Measurements from ENCODE around the gene PARD3. TPM values are rescaled to one million over a fixed set of nuclear protein-coding genes. Genes with fewer than 3 reads are reported as not detected.

Gene PARD3
- total and polyA plus RNA-seq, 2 donors (not counting 3 experiments of a cell fraction or from before 2014, with no cell fraction given): 7.3 to 24.1 TPM

DNA sequence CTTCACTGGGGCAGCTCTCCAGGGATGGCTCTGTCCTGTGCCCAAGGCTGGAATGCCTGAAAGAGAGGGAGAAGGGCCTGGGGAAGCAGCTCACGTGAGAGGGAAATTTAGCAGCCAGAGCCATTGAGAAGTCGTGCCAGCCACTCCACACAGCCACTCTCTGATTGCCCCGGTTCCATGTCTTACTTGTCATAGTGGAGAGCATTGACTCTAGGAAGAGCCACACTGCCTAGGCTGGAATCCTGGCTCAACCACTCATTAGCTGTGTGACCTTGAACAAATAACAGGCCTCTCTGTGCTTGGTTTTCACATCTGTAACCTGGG is 728.0 kb downstream of the PARD3 start:
- intact Hi-C loops (cut with micrococcal nuclease): no loop called here

GRCh38 chr10:34083567-34083966 is 731.5 kb downstream of the PARD3 start:
- H3K27me3 ChIP-seq (ENCODE audit: control insufficient read depth in 2 of 2, insufficient read depth in 2 of 2, low read length in 2 of 2): peaks cover 0 to 4% of the 10 kb centered on the region in 2 experiments
- no peak overlapping the region for H2AFZ ChIP-seq (ENCODE audit: low read depth, low read length)
- no peak overlapping the region for H3K27ac ChIP-seq (ENCODE audit: insufficient read depth, low read depth, low read length)
- H3K36me3 ChIP-seq (ENCODE audit: control insufficient read depth in 2 of 2, extremely low read depth in 1 of 2, insufficient read depth in 2 of 2, low read length in 2 of 2): no peaks in the 10 kb centered on the region
- CTCF ChIA-PET: no interaction called here
- dilution Hi-C loops (cut with MboI; ENCODE audit: extremely low pct_ligation_motif_present, low sequenced_read_pairs): no loop called here
- no peak overlapping the region for H3K4me2 ChIP-seq (ENCODE audit: insufficient read depth, low read length)
- intact Hi-C loops (cut with micrococcal nuclease): no loop called here
- POLR2A ChIA-PET: no interaction called here
- peaks cover 2% of the 10 kb centered on the region for H3K4me1 ChIP-seq (ENCODE audit: control insufficient read depth, extremely low read depth, insufficient read depth, low read length)
- H3K79me2 ChIP-seq (ENCODE audit: control insufficient read depth, insufficient read depth, low read length): no peaks in the 10 kb centered on the region
- H3K9me1 ChIP-seq (replicated peaks; ENCODE audit: control insufficient read depth, extremely low read depth, insufficient read depth, low read length): no peaks in the 10 kb centered on the region
- FAIRE-seq (no peak), DNase-seq (ENCODE audit: low read depth, low spot score) (no peak)
- peaks cover 2% of the 10 kb centered on the region for H3K9me3 ChIP-seq (replicated peaks; ENCODE audit: control insufficient read depth, insufficient read depth, low read length)
- BruUV-seq (replicated peaks): no TSS peak
- TF ChIP-seq FOS (IDR thresholded peaks at IDR 0.05; ENCODE audit: borderline replicate concordance, insufficient read depth, low read length): no peak
- TF ChIP-seq, protein P1, sequence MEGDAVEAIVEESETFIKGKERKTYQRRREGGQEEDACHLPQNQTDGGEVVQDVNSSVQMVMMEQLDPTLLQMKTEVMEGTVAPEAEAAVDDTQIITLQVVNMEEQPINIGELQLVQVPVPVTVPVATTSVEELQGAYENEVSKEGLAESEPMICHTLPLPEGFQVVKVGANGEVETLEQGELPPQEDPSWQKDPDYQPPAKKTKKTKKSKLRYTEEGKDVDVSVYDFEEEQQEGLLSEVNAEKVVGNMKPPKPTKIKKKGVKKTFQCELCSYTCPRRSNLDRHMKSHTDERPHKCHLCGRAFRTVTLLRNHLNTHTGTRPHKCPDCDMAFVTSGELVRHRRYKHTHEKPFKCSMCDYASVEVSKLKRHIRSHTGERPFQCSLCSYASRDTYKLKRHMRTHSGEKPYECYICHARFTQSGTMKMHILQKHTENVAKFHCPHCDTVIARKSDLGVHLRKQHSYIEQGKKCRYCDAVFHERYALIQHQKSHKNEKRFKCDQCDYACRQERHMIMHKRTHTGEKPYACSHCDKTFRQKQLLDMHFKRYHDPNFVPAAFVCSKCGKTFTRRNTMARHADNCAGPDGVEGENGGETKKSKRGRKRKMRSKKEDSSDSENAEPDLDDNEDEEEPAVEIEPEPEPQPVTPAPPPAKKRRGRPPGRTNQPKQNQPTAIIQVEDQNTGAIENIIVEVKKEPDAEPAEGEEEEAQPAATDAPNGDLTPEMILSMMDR (IDR thresholded peaks at IDR 0.05; ENCODE audit: extremely low read depth in 1 of 2, insufficient read depth in 1 of 2, low read depth in 1 of 2, low read length in 2 of 2): no peak
- TF ChIP-seq POLR2AphosphoS5 (IDR thresholded peaks at IDR 0.05; ENCODE audit: insufficient read depth, low read depth, low read length): no peak
- no peak for TF ChIP-seq POLR2A (IDR thresholded peaks at IDR 0.05; ENCODE audit: low read depth, low read length)
- no peak for TF ChIP-seq GATA2 (IDR thresholded peaks at IDR 0.05; ENCODE audit: insufficient read depth, insufficient read length, low read depth, low read length)
- TF ChIP-seq JUN (IDR thresholded peaks at IDR 0.05; ENCODE audit: borderline replicate concordance, insufficient read depth, insufficient read length, low read depth): no peak
- no peak for TF ChIP-seq MAX (IDR thresholded peaks at IDR 0.05; ENCODE audit: insufficient read depth, insufficient read length)
- TF ChIP-seq EZH2 (IDR thresholded peaks at IDR 0.05; ENCODE audit: borderline replicate concordance, low read depth, low read length, severe bottlenecking): no peak
- no peak for TF ChIP-seq MYC (IDR thresholded peaks at IDR 0.05; ENCODE audit: low read depth, low read length)
- H3K4me3 ChIP-seq (replicated peaks in 1 of 3; ENCODE audit: insufficient read depth in 1 of 3, low read depth in 1 of 3, low read length in 3 of 3): no peak overlapping the region
- H3K9ac ChIP-seq (replicated peaks; ENCODE audit: extremely low read depth, insufficient read depth, low read length): no peak overlapping the region
- H4K20me1 ChIP-seq (replicated peaks; ENCODE audit: control insufficient read depth, extremely low read depth, insufficient read depth, low read length): no peaks in the 10 kb centered on the region

More for the DNA sequence above, 728.0 kb downstream of the PARD3 start:
- no peak overlapping the region for H3K4me3 ChIP-seq (replicated peaks in 1 of 3; ENCODE audit: insufficient read depth in 1 of 3, low read depth in 1 of 3, low read length in 3 of 3)
- H3K9ac ChIP-seq (replicated peaks; ENCODE audit: extremely low read depth, insufficient read depth, low read length): no peak overlapping the region
- peaks cover 4% of the 10 kb centered on the region in 2 experiments for H3K27me3 ChIP-seq (ENCODE audit: control insufficient read depth in 2 of 2, insufficient read depth in 2 of 2, low read length in 2 of 2)
- no peaks in the 10 kb centered on the region for H3K4me1 ChIP-seq (ENCODE audit: control insufficient read depth, extremely low read depth, insufficient read depth, low read length)
- no peaks in the 10 kb centered on the region for H3K36me3 ChIP-seq (ENCODE audit: control insufficient read depth in 2 of 2, extremely low read depth in 1 of 2, insufficient read depth in 2 of 2, low read length in 2 of 2)
- no peak for DNase-seq (ENCODE audit: low read depth, low spot score)
- no peaks in the 10 kb centered on the region for H3K9me1 ChIP-seq (replicated peaks; ENCODE audit: control insufficient read depth, extremely low read depth, insufficient read depth, low read length)
- no peak overlapping the region for H3K4me2 ChIP-seq (ENCODE audit: insufficient read depth, low read length)
- no peak overlapping the region for H3K27ac ChIP-seq (ENCODE audit: insufficient read depth, low read depth, low read length)
- no peak for FAIRE-seq
- H2AFZ ChIP-seq (ENCODE audit: low read depth, low read length): no peak overlapping the region
- BruUV-seq (replicated peaks): no TSS peak
- dilution Hi-C loops (cut with MboI; ENCODE audit: extremely low pct_ligation_motif_present, low sequenced_read_pairs): no loop called here
- peaks cover 2% of the 10 kb centered on the region for H3K9me3 ChIP-seq (replicated peaks; ENCODE audit: control insufficient read depth, insufficient read depth, low read length)
- ChIA-PET POLR2A (no interaction called here), CTCF (no interaction called here)
- TF ChIP-seq MYC (IDR thresholded peaks at IDR 0.05; ENCODE audit: low read depth, low read length) (no peak), EZH2 (IDR thresholded peaks at IDR 0.05; ENCODE audit: borderline replicate concordance, low read depth, low read length, severe bottlenecking) (no peak), GATA2 (IDR thresholded peaks at IDR 0.05; ENCODE audit: insufficient read depth, insufficient read length, low read depth, low read length) (no peak), JUN (IDR thresholded peaks at IDR 0.05; ENCODE audit: borderline replicate concordance, insufficient read depth, insufficient read length, low read depth) (no peak), POLR2A (IDR thresholded peaks at IDR 0.05; ENCODE audit: low read depth, low read length) (no peak)
- TF ChIP-seq, protein P1 (IDR thresholded peaks at IDR 0.05; ENCODE audit: extremely low read depth in 1 of 2, insufficient read depth in 1 of 2, low read depth in 1 of 2, low read length in 2 of 2): no peak
- no peaks in the 10 kb centered on the region for H3K79me2 ChIP-seq (ENCODE audit: control insufficient read depth, insufficient read depth, low read length)
- H4K20me1 ChIP-seq (replicated peaks; ENCODE audit: control insufficient read depth, extremely low read depth, insufficient read depth, low read length): no peaks in the 10 kb centered on the region
